Left cardiac atrium (tissue), 4 donors: Measurements from ENCODE around the gene BAIAP2. TPM values are rescaled to one million over a fixed set of nuclear protein-coding genes. Genes with fewer than 3 reads are reported as not detected.

Source experiments
- ATAC-seq, 2 donors: fragments of 200-7000 bp; cut with Tn5 transposase; one replicate each; pipeline ENCODE4 v1.9.1; 2020; ENCODE audit warnings: mild to moderate bottlenecking in 2 of 2, moderate library complexity in 2 of 2
- DNase-seq: peaks from one replicate; pipeline ENCODE4 v3.0.0-alpha.2; 2020
- intact Hi-C, 2 donors: fragments of 100-400 bp; cut with DNase I; formaldehyde crosslinking; loops; one replicate each; pipeline versions ENCODE4 v1.14.1 to v1.15.1; 2022 to 2023
- total RNA-seq, 2 donors: library from RNA; stranded (reverse); fragmentation: NEBNext Ultra II Directional; extraction: Animal tissue kit (Norgen Biotek cat#: 25700); gene quantifications; one replicate each; pipeline ENCODE4 v1.2.1, GENCODE V29; 2021
- donor health status: DM: no; HTN: yes; CAD: no.
- donor health status: DM: no; HTN: yes; CAD: no; lungs with severe emphysema.
- donor health status: DM: yes; HTN: yes; CAD: no.
- donor health status: Dilated cardiomyopathy.

BAIAP2 gene
- total RNA-seq, 2 donors from 2014 or later = 32.8 to 38.0 TPM

DNA sequence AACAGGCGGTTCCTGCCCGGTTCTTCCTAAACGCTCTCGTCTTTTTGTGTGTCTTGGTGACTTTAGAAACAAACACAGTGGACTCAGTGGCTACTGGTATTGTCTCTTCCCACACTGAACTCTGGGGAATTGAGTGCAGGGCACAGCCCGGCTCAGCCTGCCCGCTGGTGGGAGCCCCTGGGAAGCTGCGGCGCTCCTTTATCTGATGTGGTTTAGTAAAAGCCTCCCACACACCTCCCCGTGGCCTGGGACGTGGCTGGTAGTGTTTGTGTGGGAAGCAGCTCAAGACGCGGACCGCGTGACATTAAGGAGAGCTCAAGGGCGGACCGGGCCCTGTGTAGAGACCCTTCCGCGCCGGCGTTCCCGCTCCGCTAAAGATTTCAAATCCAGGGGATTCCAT, 75.0 kb downstream of the BAIAP2 start:
- DNase-seq (no peak), ATAC-seq (no peak)
- intact Hi-C loops = no loop called here

GRCh38 chr17:81110488-81111040, 75.6 kb downstream of the BAIAP2 start:
- intact Hi-C loops = no loop called here
- DNase-seq = no peak
- no peak for ATAC-seq

DNA sequence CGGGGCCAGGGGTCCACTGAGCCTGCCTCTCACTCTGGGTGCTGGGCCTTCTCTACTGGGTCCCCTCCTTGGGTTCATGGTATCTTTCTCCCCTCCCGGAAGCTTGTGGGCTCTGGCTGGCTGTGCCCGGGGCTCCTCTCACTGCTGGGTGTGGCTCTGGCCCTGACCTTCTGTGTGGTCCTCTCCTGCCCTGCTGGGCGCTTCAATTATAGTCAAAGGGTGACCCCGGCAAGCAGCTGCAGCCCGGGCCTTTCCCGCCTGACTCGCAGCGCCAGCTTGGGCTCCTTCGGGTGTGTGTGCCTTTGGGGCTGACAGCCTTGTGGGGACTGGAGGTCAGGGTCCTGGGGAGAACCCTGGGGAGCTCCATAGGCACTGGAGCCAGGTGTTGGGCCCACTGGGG, 76.1 kb downstream of the BAIAP2 start:
- intact Hi-C loops = no loop called here
- DNase-seq = no peak
- ATAC-seq = no peak

DNA sequence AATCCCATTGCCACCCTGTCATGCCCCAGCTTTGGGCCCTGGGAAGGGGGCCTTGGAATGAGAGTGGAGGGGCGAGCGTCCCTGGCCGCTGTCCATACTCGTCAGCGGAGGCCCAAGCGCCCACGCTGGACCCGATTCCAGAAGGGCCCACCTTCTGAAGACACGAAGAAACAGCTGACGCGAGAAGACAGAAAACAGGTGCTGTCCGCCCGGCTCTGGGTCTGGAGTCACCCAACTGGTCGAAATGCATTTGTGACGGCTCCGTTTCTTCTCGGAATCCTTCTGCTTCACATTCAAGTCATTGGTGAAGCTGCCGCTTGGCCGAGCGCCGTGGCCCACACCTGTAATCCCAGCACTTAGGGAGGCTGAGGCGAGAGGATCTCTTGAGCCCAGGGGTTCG, 77.5 kb downstream of the BAIAP2 start:
- intact Hi-C loops = no loop called here
- DNase-seq = no peak
- no peak for ATAC-seq

DNA sequence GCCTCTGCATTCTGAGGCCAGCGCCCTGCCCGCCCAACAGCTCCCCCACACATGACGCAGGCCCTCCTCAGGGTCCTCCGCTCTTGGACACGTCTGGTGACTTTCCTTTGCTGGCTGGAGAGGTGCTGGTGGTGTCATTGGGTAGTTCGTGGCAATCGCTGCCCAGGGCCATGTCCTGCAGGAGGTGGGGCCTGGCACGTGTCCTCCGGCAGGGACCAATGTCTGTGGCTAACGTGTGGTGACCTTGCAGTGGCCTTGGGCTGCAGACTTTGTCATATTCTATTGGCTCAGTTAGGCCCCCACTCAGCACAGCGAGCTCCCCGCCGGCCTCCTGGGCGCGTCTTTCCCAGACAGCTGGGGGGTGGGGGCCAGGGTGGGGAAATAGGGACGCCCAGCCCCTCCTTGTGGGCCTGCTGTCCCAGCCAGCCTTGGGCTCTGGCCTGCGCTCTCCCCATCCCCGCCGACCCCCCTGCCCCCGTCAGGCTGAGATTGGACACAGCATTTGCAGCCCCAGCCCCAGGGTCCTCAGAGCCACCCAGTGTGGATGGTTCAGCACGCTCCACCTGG, 78.3 kb downstream of the BAIAP2 start:
- DNase-seq (no peak), ATAC-seq (no peak)
- intact Hi-C loops = no loop called here

DNA sequence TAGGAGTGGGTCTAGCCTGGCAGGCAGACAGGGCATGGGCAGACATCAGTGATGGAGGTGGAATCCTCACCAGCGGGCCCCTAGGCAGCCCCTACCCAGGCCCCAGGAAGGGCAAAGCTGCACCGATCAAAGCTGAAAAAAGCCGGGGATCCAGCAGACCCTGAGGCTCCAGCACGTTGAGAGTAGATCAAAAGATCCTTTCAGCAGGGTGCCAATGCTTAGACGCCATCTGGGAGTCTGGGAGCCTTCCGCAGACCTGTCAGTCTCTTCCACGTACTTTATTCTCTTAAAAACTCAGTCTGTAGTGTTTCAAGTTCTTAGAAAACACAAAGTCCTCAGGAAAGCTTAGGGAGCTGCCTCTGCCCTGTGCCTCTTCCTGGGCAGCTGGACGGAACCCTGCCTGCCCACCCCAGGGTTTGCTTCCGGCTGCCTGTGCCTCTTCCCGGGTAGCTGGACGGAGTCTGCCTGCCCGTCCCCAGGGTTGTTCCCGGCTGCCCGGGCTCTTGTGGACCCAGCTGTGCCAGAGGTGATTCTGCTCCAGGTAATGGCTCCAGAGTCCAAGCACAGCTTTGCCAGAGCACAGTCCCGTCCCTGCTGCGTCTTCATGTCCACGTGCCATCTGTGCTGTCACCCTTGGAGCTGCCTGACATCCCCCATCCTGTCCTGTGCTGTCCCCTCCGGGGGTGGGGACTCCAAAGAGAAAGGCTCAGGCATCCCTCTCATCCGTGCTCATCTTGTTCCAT, 79.6 kb downstream of the BAIAP2 start:
- intact Hi-C loops = no loop called here
- no peak for DNase-seq
- ATAC-seq = no peak

GRCh38 chr17:81115219-81115618, 80.3 kb downstream of the BAIAP2 start:
- DNase-seq = no peak
- no peak for ATAC-seq
- intact Hi-C loops = no loop called here

GRCh38 chr17:81115749-81116464, 81.0 kb downstream of the BAIAP2 start:
- ATAC-seq = no peak
- intact Hi-C loops = no loop called here
- no peak for DNase-seq

DNA sequence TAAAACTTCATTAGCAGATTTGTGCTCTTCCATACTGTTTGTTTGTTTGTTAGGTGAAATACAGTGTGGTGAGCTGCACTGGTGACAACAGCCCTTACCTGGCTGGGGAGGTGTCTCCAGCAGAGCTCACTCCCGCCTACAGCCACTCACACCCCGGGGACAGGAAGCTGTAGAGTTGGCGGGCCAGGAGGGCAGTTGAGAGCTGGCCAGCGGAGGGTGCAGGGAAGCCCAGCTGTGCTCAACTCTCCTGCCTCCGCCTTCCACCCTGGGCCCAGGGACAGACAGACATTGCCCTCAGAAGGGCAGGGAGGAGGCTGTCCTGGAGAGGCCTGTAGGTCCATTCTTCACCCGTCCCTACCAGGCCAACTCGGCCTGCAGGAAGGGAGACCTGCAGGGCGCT, 81.8 kb downstream of the BAIAP2 start:
- DNase-seq (no peak), ATAC-seq (no peak)
- intact Hi-C loops = no loop called here

GRCh38 chr17:81117672-81118198, 82.8 kb downstream of the BAIAP2 start:
- DNase-seq (no peak), ATAC-seq (no peak)
- intact Hi-C loops = no loop called here

DNA sequence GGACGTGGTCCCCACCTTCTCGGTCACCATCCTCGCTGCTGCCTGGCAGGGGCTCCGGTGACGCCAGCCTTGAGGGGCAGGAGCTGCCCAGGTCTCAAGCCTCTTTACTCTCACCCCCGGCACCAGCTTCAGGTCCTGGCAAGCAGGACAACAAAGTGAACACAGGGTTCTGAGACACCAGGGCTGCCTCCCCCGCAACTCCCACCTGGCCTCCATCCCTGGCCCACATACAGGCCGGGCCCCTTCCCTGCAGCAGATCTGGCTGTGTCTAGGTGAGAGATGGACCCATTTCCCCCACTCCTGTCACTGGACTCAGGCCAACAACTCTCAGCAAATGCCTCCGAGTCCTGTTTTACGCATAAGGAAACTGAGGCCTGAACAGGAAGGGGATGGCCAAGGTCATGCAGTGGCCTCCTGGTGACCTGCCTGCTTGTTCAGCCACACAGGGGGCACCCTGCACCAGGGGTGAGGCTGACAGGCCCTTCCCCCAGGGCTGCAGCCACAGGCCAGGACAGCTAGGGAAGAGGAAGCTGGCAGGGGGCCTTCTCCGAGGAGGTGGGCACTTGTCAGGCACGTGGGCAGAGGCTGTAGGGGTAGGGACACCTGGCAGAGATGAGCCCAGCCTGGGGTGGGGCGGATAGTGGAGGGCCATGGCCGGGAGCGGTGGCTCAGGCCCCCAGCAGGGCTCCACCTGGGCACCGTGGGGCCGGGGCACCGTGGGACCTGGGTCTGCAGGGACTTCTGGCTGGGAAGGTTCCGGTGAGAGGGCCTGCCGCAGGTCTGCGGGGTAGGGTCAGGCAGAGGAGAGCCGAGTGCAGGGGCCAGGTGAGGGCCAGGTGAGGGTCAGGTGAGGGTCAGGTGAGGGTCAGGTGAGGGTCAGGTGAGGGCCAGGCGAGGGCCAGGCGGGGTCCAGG, 83.6 kb downstream of the BAIAP2 start:
- no peak for DNase-seq
- ATAC-seq = peak in 1 of 2 donors; percentile 1
- intact Hi-C loops = no loop called here

GRCh38 chr17:81119223-81120148, 84.5 kb downstream of the BAIAP2 start:
- ATAC-seq = peak; percentile 70 to 77
- DNase-seq = peak; percentile 91
- intact Hi-C loops = no loop called here

DNA sequence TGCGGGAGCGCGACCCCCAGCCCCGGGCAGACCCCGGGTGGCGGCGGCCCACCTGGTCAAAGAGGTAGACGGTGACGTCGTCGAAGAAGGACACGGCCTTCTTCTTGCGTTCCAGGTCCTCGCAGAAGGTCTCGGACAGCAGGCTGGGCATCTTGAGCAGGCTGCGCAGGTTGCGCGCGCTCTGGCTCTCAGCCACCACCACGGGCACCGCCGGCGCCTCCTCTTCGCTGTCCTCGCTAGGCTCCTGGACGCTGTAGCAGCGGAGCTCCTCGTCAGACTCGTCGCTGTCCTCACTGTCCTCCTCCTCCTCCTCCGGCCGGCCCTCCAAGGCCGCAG, 85.2 kb downstream of the BAIAP2 start:
- no peak for DNase-seq
- intact Hi-C loops = no loop called here
- ATAC-seq = no peak

GRCh38 chr17:81120695-81121621, 86.0 kb downstream of the BAIAP2 start:
- DNase-seq (no peak), ATAC-seq (no peak)
- intact Hi-C loops = no loop called here

- ATAC-seq = no peak
- DNase-seq = no peak
- intact Hi-C loops = no loop called here
Measured at GRCh38 chr17:81121841-81122733, 87.1 kb downstream of the BAIAP2 start.
